Measurements from ENCODE around the gene TTC21B.

GRCh38 chr2:165877565-165878550 lies 75.7 kb downstream of the TTC21B start:
- TF ChIP-seq, protein P1, sequence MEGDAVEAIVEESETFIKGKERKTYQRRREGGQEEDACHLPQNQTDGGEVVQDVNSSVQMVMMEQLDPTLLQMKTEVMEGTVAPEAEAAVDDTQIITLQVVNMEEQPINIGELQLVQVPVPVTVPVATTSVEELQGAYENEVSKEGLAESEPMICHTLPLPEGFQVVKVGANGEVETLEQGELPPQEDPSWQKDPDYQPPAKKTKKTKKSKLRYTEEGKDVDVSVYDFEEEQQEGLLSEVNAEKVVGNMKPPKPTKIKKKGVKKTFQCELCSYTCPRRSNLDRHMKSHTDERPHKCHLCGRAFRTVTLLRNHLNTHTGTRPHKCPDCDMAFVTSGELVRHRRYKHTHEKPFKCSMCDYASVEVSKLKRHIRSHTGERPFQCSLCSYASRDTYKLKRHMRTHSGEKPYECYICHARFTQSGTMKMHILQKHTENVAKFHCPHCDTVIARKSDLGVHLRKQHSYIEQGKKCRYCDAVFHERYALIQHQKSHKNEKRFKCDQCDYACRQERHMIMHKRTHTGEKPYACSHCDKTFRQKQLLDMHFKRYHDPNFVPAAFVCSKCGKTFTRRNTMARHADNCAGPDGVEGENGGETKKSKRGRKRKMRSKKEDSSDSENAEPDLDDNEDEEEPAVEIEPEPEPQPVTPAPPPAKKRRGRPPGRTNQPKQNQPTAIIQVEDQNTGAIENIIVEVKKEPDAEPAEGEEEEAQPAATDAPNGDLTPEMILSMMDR (IDR thresholded peaks at IDR 0.05): no peak
- no peak for TF ChIP-seq POLR2A (IDR thresholded peaks at IDR 0.05; ENCODE audit: low read depth)
- TF ChIP-seq POLR2AphosphoS5 (IDR thresholded peaks at IDR 0.05): no peak
- no peak for TF ChIP-seq EP300 (IDR thresholded peaks at IDR 0.05)
